Fibroblast of lung (primary cell): ENCODE data around the gene SET.

ENCODE experiments used
- CTCF ChIP-seq, 2 donors: IDR thresholded peaks in 1 of 2; conservative IDR thresholded peaks in 1 of 2; 1 replicate in 1 of 2; 2 replicates in 1 of 2; pipeline ENCODE4 v1.5.1; 2011 to 2012; ENCODE audit warnings: low read length in 2 of 2, control low read depth in 1 of 2, inconsistent platforms in 1 of 2, low read depth in 1 of 2, mild to moderate bottlenecking in 1 of 2
- EZH2 ChIP-seq: IDR thresholded peaks from 2 replicates; pipeline ENCODE4 v1.5.1; 2012; ENCODE audit warnings: low read length, control low read depth, mild to moderate bottlenecking; ENCODE audit errors: missing control alignments

GRCh38 chr9:128721487-128722010 lies 32.5 kb downstream of the SET start:
- TF ChIP-seq CTCF (conservative IDR thresholded peaks at IDR 0.05 in 1 of 2, IDR thresholded peaks at IDR 0.05 in 1 of 2; ENCODE audit: low read depth in 1 of 2, low read length in 2 of 2): no peak
- no peak for TF ChIP-seq EZH2
